HG03135 (cell line): Measurements from ENCODE around the gene TBCB.
A peak's percentile ranks its signal among the peaks of the same experiment; 100 is the strongest.
"Not testable (repeated sequence)": the region's sequence is repeated elsewhere in the genome, so short reads cannot be mapped to it uniquely, and the experiment has no call there.

ENCODE experiments used
- ATAC-seq: cut with Tn5 transposase; IDR thresholded peaks from one replicate; pipeline ENCODE4 v1.9.1; 2021; ENCODE audit warnings: mild to moderate bottlenecking, moderate library complexity; ENCODE audit not compliant: unreplicated experiment

TBCB gene

GRCh38 chr19:36134867-36135266, 19.6 kb downstream of the TBCB start:
- not testable (repeated sequence) for ATAC-seq

- ATAC-seq: no peak
Measured at GRCh38 chr19:36136964-36137686, 21.9 kb downstream of the TBCB start.

GRCh38 chr19:36139120-36139472, 23.8 kb downstream of the TBCB start:
- ATAC-seq: no peak

- ATAC-seq: peak; percentile 71
Measured at GRCh38 chr19:36139473-36140303, 24.4 kb downstream of the TBCB start, which contains the start of gene CAPNS1. Gene CAPNS1, plus strand, starts transcription at chr19:36140066. Its CDS starts 946 bp downstream, at chr19:36141012.

GRCh38 chr19:36140304-36141038, 25.2 kb downstream of the TBCB start:
- peak; percentile 9 for ATAC-seq

GRCh38 chr19:36141039-36141927, 26.0 kb downstream of the TBCB start:
- ATAC-seq: peak; percentile 43

- ATAC-seq: no peak
Measured at GRCh38 chr19:36142046-36142445, 26.8 kb downstream of the TBCB start.

GRCh38 chr19:36142496-36142895, 27.2 kb downstream of the TBCB start:
- ATAC-seq: no peak

GRCh38 chr19:36144624-36145023, 29.4 kb downstream of the TBCB start:
- no peak for ATAC-seq

GRCh38 chr19:36149673-36150406, 34.6 kb downstream of the TBCB start:
- no peak for ATAC-seq

GRCh38 chr19:36150586-36150985, 35.3 kb downstream of the TBCB start:
- ATAC-seq: no peak

- no peak for ATAC-seq
Measured at GRCh38 chr19:36151144-36152018, 36.1 kb downstream of the TBCB start.

GRCh38 chr19:36152019-36152351, 36.7 kb downstream of the TBCB start:
- ATAC-seq: no peak

- no peak for ATAC-seq
Measured at GRCh38 chr19:36152352-36153091, 37.3 kb downstream of the TBCB start, which contains the start of gene COX7A1. Gene COX7A1, minus strand, starts transcription at chr19:36152447. Its CDS starts 40 bp downstream, at chr19:36152407.

- no peak for ATAC-seq
Measured at GRCh38 chr19:36153126-36153525, 37.9 kb downstream of the TBCB start.

GRCh38 chr19:36160821-36161596, 45.7 kb downstream of the TBCB start:
- ATAC-seq: no peak

- ATAC-seq: no peak
Measured at GRCh38 chr19:36163813-36164212, 48.5 kb downstream of the TBCB start.
